GM18517 (cell line): Measurements from ENCODE around the gene MAP4K4.

Source experiments
- ATAC-seq: cut with Tn5 transposase; IDR thresholded peaks from one replicate; pipeline ENCODE4 v1.9.1; 2021; ENCODE audit warnings: mild to moderate bottlenecking, moderate library complexity; ENCODE audit not compliant: unreplicated experiment

MAP4K4 gene

GRCh38 chr2:101720732-101721131 is 23.2 kb downstream of the MAP4K4 start:
- no peak for ATAC-seq

GRCh38 chr2:101722864-101723263 is 25.4 kb downstream of the MAP4K4 start:
- no peak for ATAC-seq

- no peak for ATAC-seq
Observed at GRCh38 chr2:101723371-101724124, 26.0 kb downstream of the MAP4K4 start.

GRCh38 chr2:101724125-101724474 is 26.6 kb downstream of the MAP4K4 start:
- ATAC-seq, result no peak

- no peak for ATAC-seq
Observed at GRCh38 chr2:101725038-101725437, 27.5 kb downstream of the MAP4K4 start.

GRCh38 chr2:101725515-101726192 is 28.1 kb downstream of the MAP4K4 start:
- no peak for ATAC-seq

- no peak for ATAC-seq
Observed at GRCh38 chr2:101728865-101729264, 31.4 kb downstream of the MAP4K4 start.

GRCh38 chr2:101729521-101730190 is 32.1 kb downstream of the MAP4K4 start:
- ATAC-seq, result no peak

- no peak for ATAC-seq
Observed at GRCh38 chr2:101731221-101732054, 33.9 kb downstream of the MAP4K4 start.

GRCh38 chr2:101732199-101732598 is 34.7 kb downstream of the MAP4K4 start:
- ATAC-seq, result no peak

GRCh38 chr2:101732773-101733256 is 35.3 kb downstream of the MAP4K4 start:
- no peak for ATAC-seq

- no peak for ATAC-seq
Observed at GRCh38 chr2:101733257-101733993, 35.9 kb downstream of the MAP4K4 start.

GRCh38 chr2:101734505-101735165 is 37.1 kb downstream of the MAP4K4 start:
- no peak for ATAC-seq

GRCh38 chr2:101735166-101735533 is 37.6 kb downstream of the MAP4K4 start:
- no peak for ATAC-seq

- ATAC-seq, result no peak
Observed at GRCh38 chr2:101736233-101736632, 38.7 kb downstream of the MAP4K4 start.

- no peak for ATAC-seq
Observed at GRCh38 chr2:101736861-101737291, 39.4 kb downstream of the MAP4K4 start.

- no peak for ATAC-seq
Observed at GRCh38 chr2:101737478-101738255, 40.2 kb downstream of the MAP4K4 start.

GRCh38 chr2:101738649-101739048 is 41.1 kb downstream of the MAP4K4 start:
- ATAC-seq, result no peak

GRCh38 chr2:101740555-101740964 is 43.1 kb downstream of the MAP4K4 start:
- no peak for ATAC-seq
